Psoas muscle (tissue), 8 donors: ENCODE results near the gene ATP7A. TPM values are rescaled to one million over a fixed set of nuclear protein-coding genes. Genes with fewer than 3 reads are reported as not detected.

Experiments used
- ATAC-seq, 4 donors: fragments of 200-7000 bp; cut with Tn5 transposase; one replicate each; pipeline ENCODE4 v1.9.1; 2020; ENCODE audit warnings: moderate library complexity in 3 of 4, mild to moderate bottlenecking in 2 of 4
- DNase-seq, 2 donors: peaks; one replicate each; pipeline ENCODE4 v3.0.0-alpha.2; 2020
- H3K27ac ChIP-seq: fragments of 200-600 bp; one replicate; pipeline ENCODE4 v1.8.0; 2022
- H3K27me3 ChIP-seq, 3 donors: fragments of 200-600 bp in 1 of 3; one replicate each; pipeline versions ENCODE4 v1.6.1 to v1.8.0; 2013 to 2022; ENCODE audit warnings: low read length in 2 of 3, mild to moderate bottlenecking in 2 of 3, moderate library complexity in 1 of 3; ENCODE audit not compliant: insufficient read depth in 3 of 3
- H3K36me3 ChIP-seq, 2 donors: fragments of 200-600 bp in 1 of 2; one replicate each; pipeline versions ENCODE4 v1.6.1 to v1.8.0; 2013 to 2022; ENCODE audit warnings: low read depth in 1 of 2, mild to moderate bottlenecking in 1 of 2, moderate library complexity in 1 of 2; ENCODE audit not compliant: insufficient read depth in 1 of 2
- H3K4me1 ChIP-seq: fragments of 200-600 bp; one replicate; pipeline ENCODE4 v1.8.0; 2022
- H3K4me3 ChIP-seq: fragments of 200-600 bp; one replicate; pipeline ENCODE4 v1.8.0; 2022; ENCODE audit warnings: mild to moderate bottlenecking
- H3K9me3 ChIP-seq: fragments of 200-600 bp; one replicate; pipeline ENCODE4 v1.8.0; 2022
- WGBS, 3 donors: extraction: QIAGEN DNeasy Blood & Tissue Kit; methylation state at CpG; one replicate each; pipeline versions ENCODE4 v1.1.6 to v1.1.7; 2013; 5-methylcytosine and 5-hydroxymethylcytosine counted together
- intact Hi-C, 2 donors: fragments of 100-400 bp; cut with DNase I; formaldehyde crosslinking; loops; one replicate each; pipeline versions ENCODE4 v1.11.0 to v1.14.2; 2022
- polyA plus RNA-seq, 3 donors: library from polyadenylated mRNA; stranded (reverse); fragments of 200-250 nt; gene quantifications; one replicate each; pipeline ENCODE4 v1.2.3, GENCODE V29; 2013
- total RNA-seq, 4 donors: library from RNA; stranded (reverse); fragmentation: NEBNext Ultra II Directional in 2 of 4; extraction: Animal tissue kit (Norgen Biotek cat#: 25700) in 2 of 4; gene quantifications; one replicate each; pipeline versions ENCODE4 v1.2.1 to v1.2.4, GENCODE V29; 2021 to 2023
- TF ChIP-seq, protein P1 (sequence below): fragments of 200-600 bp; IDR thresholded peaks from one replicate; pipeline ENCODE4 v1.8.0; 2022; ENCODE audit warnings: antibody characterized with exemption
- donor health status: healthy with polysubstance abuse.
- donor health status: DM: no; HTN: no; CAD: no; lungs with moderate emphysema.
- donor health status: Bipolar disorder and iron deficiency.
- donor health status: healthy.
- donor health status: DM: yes; HTN: yes; CAD: no.
- donor health status: DM: no; HTN: no; CAD: no.
- donor health status: DM: no; HTN: no; CAD: no.
- donor health status: DM: yes; HTN: yes; CAD: no.

Gene ATP7A
- total and polyA plus RNA-seq, 7 donors, result 0.97 to 6.0 (median 3.4) TPM

DNA sequence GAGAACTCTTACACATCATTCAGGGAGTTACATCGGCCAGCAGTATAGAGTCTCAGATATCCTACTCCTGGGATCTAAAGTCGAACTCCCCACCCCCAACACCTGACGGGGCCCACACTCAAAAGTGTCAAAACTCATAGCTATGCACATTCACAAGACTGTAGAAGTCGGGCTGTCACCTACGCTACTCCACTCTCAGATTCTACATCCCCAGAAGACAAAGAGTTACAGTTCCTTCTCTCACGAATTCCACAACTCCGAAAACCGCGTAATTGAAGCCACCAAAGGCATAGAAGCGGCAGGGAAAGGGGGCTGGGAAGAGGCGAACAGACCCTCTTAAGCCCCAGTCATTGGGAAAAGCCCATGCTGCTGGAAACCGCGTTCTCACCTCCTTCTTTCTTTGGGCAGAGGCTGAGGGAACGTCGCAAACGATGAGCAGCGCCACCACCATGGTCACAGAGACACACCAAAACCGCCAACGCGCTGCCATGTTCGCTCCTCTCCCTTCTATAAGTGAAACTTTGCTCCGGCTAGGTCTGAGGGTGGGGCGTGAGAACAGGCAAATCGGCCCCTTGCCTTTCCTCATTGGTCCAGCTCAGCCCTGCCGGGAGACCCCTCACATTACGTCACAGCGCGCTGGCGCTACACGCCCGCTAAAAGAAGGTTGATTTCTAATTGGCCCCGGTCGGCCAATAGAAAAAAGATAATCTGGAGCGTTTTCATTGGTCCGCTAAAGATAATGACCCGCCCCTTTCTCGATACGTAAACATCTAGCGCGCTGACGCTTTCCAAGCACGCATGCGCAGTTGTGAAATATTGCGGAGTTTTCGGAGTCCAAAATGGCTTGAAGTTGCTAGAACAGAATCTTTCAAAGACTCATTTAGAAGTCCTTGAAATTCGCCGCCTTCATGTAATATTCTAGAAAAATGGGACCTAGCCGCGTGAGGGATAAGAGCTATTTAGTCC, 15.3 kb upstream of the ATP7A start, which contains the start of gene MAGT1:
MAGT1 (minus strand) TSS at position 515 of the 966 bp plus-strand sequence; CDS start at position 490, 25 bp downstream.
- H3K27me3 ChIP-seq, result peaks cover 0 to 4% (median 0%) of the 10 kb centered on the region in 3 donors
- TF ChIP-seq, protein P1, sequence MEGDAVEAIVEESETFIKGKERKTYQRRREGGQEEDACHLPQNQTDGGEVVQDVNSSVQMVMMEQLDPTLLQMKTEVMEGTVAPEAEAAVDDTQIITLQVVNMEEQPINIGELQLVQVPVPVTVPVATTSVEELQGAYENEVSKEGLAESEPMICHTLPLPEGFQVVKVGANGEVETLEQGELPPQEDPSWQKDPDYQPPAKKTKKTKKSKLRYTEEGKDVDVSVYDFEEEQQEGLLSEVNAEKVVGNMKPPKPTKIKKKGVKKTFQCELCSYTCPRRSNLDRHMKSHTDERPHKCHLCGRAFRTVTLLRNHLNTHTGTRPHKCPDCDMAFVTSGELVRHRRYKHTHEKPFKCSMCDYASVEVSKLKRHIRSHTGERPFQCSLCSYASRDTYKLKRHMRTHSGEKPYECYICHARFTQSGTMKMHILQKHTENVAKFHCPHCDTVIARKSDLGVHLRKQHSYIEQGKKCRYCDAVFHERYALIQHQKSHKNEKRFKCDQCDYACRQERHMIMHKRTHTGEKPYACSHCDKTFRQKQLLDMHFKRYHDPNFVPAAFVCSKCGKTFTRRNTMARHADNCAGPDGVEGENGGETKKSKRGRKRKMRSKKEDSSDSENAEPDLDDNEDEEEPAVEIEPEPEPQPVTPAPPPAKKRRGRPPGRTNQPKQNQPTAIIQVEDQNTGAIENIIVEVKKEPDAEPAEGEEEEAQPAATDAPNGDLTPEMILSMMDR, result no peak
- WGBS, 3 donors, result 0 to 28% (median 1%) methylated on average over 38 to 49 of the region's 49 CpGs
- H3K36me3 ChIP-seq, result peaks cover 0 to 4% of the 10 kb centered on the region in 2 donors
- no peaks in the 10 kb centered on the region for H3K4me1 ChIP-seq
- DNase-seq (peak; percentile 89 to 95), ATAC-seq (peak; percentile 90 to 94 (median 93))
- peak within 1 kb of the TSS; percentile 92 for H3K27ac ChIP-seq
- H3K4me3 ChIP-seq, result peak within 1 kb of the TSS; percentile 78
- H3K9me3 ChIP-seq, result no peaks in the 10 kb centered on the region
- intact Hi-C loops, result loop anchor here in 1 of 2 donors (10.0 kb wide), 1 partner anchor 210 kb away; the partner anchor contains the start of gene PGK1

DNA sequence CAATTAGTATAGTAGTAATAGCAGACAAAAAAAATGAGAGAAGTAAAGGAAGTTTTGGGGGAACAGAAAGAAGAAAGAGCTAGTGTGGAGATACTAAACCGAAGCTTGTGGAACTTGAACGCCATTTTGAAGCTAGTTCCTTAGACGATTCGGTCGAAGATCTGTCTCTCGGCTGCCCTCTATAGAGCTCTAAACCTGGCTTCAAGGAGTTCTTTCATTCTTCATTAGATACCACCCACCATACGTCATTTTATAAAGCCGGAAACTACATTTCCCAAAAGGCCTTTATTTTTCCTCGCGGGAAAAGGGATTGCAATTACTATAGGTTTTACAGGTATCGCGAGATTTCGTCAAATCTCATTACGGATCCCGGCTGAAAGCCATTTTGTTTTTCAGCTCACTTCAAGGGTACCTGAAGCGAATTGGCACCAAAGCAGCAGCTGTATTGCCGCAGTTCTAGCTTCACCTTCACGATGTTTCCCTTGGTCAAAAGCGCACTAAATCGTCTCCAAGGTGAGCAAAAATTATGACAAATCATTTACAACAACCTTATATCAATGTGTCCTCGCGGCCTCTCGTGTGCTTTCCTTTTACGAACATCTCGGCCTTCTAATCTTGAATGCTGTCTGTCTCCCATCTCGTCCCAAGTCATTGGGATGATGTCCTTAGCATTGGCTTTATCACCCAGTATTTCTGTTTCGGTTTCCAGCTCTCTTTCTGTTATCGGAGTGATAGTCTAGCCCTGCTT, 11.2 kb upstream of the ATP7A start, which contains the start of gene COX7B:
COX7B (plus strand) TSS at position 388 of the 748 bp plus-strand sequence; CDS start at position 474, 86 bp downstream.
- DNase-seq (peak in 1 of 2 donors; percentile 58), ATAC-seq (peak; percentile 74 to 83 (median 81))
- 0 to 37% (median 0%) methylated on average over 28 of the region's 28 CpGs for WGBS, 3 donors

DNA sequence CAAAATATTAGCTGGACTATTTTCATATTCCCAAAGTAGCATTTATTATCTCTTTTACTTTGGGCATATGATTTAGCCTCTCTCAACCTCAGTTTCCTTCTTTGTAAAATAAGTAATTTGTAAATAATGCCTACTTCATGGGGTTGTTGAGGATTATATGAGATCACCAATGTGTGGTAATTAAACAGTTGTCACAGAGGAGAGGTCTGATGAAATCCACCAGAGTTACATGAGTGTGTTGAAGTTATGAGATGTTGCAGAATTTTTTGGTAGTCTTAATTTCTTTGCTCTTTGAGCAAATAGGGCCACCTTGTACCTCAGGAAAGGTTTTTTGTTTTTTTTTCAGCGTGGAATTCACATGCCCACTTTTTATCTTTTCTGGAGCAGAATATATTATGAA, 9.8 kb upstream of the ATP7A start:
- Histone ChIP-seq H3K9me3 (no peaks in the 10 kb centered on the region), H3K27me3 (peaks cover 0 to 2% (median 0%) of the 10 kb centered on the region in 3 donors), H3K36me3 (peaks cover 0 to 39% of the 10 kb centered on the region in 2 donors), H3K4me3 (peak overlapping the region; percentile 72), H3K4me1 (peaks cover 6% of the 10 kb centered on the region), H3K27ac (peak overlapping the region; percentile 89)
- TF ChIP-seq, protein P1, result no peak
- intact Hi-C loops, result no loop called here
- WGBS, 3 donors, result 49 to 91% (median 80%) methylated on average over 1 of the region's 1 CpG
- peak in 3 of 4 donors; percentile 30 to 56 (median 40) for ATAC-seq
- no peak for DNase-seq

More for the DNA sequence above, 11.2 kb upstream of the ATP7A start, which contains the start of gene COX7B:
- Histone ChIP-seq H3K9me3 (no peaks in the 10 kb centered on the region), H3K4me3 (peak within 1 kb of the TSS; percentile 72), H3K27ac (peak within 1 kb of the TSS; percentile 89), H3K27me3 (peaks cover 0 to 4% (median 0%) of the 10 kb centered on the region in 3 donors), H3K4me1 (peaks cover 6% of the 10 kb centered on the region), H3K36me3 (peaks cover 0 to 26% of the 10 kb centered on the region in 2 donors)
- TF ChIP-seq, protein P1, result peak; percentile 34
- intact Hi-C loops, result loop anchor here in 1 of 2 donors (10.0 kb wide), 1 partner anchor 206 kb away; the partner anchor contains the start of gene PGK1

DNA sequence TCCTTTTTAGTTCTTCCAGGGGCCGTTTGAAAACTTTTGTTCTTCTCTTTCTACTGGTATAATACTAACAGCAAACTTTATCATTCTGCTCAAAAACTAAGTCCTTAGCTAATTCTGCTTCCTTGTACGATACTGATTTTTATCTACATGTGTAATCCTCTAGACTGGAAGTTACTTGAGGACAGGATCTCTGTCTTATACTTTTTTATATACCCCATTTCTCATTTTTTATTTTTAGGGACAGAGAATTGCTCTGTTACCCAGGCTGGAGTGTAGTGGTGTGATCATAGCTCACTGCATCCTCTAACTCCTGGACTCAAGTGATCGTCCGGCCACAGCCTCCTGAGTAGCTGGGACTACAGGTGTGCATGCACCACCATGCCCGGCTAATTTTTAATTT, 9.0 kb upstream of the ATP7A start:
- no peak for ATAC-seq
- H3K27me3 ChIP-seq, result no peaks in the 10 kb centered on the region
- H3K27ac ChIP-seq, result no peak overlapping the region
- TF ChIP-seq, protein P1, result no peak
- no peaks in the 10 kb centered on the region for H3K9me3 ChIP-seq
- peaks cover 0 to 40% of the 10 kb centered on the region in 2 donors for H3K36me3 ChIP-seq
- H3K4me3 ChIP-seq, result peak overlapping the region; percentile 72
- WGBS, 3 donors, result 64 to 70% (median 68%) methylated on average over 5 of the region's 5 CpGs
- intact Hi-C loops, result no loop called here
- DNase-seq, result no peak
- peaks cover 6% of the 10 kb centered on the region for H3K4me1 ChIP-seq
